GM10248 (cell line): ENCODE measurements around the gene DCBLD1.
A peak's percentile ranks its signal among the peaks of the same experiment; 100 is the strongest.

Source experiments
- CTCF ChIA-PET: fragments of 300-600 bp; sonication (Branson Sonifier 250); formaldehyde crosslinking; extraction: SDS; loops from one replicate; lab custom pipeline; 2021; ENCODE audit warnings: antibody characterized with exemption; lab: Yijun Ruan, JAX
- POLR2A ChIA-PET: fragments of 350-650 bp; sonication (Branson Sonifier 250); formaldehyde crosslinking; extraction: SDS; loops from one replicate; lab custom pipeline; 2020; ENCODE audit warnings: antibody characterized with exemption; lab: Yijun Ruan, JAX
- DNase-seq: peaks from one replicate; pipeline ENCODE4 v3.0.0; 2012; ENCODE audit errors: extremely low spot score
- TF ChIP-seq, protein P1 (sequence below): IDR thresholded peaks from 2 replicates; pipeline ENCODE4 v1.5.1; 2012; ENCODE audit warnings: mild to moderate bottlenecking, low read depth; ENCODE audit errors: extremely low read depth, missing control alignments, control extremely low read depth

The DCBLD1 gene

DNA sequence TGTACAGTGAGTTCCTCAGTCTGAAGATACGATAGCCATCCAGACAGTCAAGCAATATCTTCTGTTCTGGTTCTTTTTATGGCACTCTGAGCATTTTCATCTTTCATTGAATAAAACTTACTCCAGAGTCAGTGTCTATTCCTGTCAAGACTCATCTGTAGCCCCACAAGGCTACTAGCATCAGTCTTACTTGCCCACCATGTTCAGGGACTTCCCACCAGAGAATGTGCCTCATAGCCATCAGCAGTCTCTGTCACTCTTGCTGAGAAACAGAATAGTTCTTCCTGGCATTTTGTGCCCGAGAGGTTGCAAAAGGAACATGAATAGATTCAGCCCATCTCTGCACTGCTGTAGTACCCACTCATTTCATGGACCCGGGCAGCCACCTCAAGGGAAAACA lies 12.7 kb upstream of the DCBLD1 start:
- POLR2A ChIA-PET, result no interaction called here
- no peak for DNase-seq
- TF ChIP-seq, protein P1, sequence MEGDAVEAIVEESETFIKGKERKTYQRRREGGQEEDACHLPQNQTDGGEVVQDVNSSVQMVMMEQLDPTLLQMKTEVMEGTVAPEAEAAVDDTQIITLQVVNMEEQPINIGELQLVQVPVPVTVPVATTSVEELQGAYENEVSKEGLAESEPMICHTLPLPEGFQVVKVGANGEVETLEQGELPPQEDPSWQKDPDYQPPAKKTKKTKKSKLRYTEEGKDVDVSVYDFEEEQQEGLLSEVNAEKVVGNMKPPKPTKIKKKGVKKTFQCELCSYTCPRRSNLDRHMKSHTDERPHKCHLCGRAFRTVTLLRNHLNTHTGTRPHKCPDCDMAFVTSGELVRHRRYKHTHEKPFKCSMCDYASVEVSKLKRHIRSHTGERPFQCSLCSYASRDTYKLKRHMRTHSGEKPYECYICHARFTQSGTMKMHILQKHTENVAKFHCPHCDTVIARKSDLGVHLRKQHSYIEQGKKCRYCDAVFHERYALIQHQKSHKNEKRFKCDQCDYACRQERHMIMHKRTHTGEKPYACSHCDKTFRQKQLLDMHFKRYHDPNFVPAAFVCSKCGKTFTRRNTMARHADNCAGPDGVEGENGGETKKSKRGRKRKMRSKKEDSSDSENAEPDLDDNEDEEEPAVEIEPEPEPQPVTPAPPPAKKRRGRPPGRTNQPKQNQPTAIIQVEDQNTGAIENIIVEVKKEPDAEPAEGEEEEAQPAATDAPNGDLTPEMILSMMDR, result no peak
- CTCF ChIA-PET, result interaction anchor here (1.3 to 3.1 kb wide), 3 partner anchors 9 to 135 kb away, joined by 3 to 13 read pairs (median 5); no protein-coding TSS in a partner anchor

DNA sequence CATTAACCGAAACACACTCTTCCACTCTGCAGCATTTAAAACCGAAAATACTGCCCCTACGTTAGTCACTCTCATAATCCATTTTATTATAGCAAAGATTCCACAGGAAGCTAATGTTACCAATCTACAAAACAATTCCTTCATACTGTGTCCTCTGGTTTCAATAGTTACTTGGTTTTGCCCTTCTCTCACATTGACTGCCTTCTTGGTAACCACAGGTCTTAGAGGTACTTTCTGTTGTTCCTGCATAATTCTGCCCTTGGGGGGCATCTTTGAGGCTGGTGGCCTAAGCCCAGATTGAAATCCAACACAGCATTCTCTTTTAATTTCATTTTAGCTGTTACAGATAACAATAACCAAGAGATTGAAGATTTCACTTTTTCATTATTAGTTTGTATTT lies 9.8 kb upstream of the DCBLD1 start:
- TF ChIP-seq, protein P1, result no peak
- ChIA-PET CTCF (no interaction called here), POLR2A (no interaction called here)
- DNase-seq, result no peak

DNA sequence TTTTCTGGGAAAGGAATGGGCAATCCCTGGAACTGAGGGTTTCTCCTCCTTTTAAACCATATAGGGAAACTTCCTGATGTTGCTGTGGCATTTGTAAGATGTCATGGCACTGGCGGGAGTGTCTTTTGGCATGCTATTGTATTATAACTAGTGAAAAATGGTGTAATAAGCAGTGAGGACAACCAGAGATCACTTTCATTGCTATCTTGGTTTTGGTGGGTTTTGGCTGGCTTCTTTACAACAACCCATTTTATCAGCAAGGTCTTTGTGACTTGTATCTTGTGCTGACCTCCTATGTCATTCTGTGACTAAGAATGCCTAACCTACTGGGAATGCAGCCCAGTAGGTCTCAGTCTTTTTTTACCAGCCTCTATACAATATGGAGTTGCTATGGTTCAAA lies 9.1 kb upstream of the DCBLD1 start:
- CTCF ChIA-PET, result interaction anchor here (0.9 kb wide), 1 partner anchor 8 kb away, joined by 4 read pairs; no protein-coding TSS in a partner anchor
- no peak for DNase-seq
- TF ChIP-seq, protein P1, result no peak
- POLR2A ChIA-PET, result no interaction called here

DNA sequence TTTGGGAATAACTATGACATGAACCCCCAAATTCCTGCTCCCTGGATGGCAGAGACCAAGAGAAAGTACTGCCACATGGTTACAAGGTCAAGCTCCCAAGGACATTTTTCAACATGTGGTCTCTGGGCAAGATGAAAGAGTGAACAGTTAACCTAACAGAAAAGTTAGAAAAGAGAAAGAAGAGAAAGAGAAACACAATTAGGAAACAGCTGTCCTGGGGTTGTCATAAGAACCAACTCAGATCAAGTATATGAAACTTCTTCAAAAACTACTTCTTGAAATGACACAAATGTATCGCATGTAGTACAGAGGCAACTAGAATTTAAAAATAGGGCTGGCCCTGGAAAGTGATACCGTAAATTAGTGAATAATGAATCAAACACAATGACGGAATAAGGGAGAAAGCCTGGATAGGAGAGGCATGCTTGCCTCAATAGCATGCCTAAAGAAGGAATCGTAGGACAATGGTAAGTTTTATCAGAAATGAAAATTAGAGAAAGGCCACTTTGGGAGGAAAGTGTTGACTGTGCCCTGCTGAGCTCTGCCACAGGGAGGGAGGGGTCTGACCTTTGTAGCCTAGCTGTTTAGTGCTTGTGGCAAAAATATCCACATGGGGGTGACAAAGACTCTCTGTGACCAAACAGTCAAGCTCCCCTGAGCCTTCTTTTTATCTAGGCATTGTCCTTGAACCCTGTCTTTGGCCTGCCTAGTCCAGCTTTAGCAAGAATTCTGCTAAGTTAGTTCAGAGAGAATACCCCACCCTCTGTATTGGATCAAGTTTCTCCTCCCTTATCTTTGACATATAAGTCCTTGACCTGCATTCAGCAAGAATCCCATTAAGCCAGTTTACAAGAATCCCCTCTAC lies 4.3 kb upstream of the DCBLD1 start:
- POLR2A ChIA-PET, result no interaction called here
- TF ChIP-seq, protein P1, result peak; percentile 40
- DNase-seq, result peak; percentile 48
- CTCF ChIA-PET, result interaction anchor here (0.6 to 5.1 kb wide), 14 partner anchors 10 to 146 kb away, joined by 3 to 35 read pairs (median 4); partner anchors contain the start of gene GOPC

DNA sequence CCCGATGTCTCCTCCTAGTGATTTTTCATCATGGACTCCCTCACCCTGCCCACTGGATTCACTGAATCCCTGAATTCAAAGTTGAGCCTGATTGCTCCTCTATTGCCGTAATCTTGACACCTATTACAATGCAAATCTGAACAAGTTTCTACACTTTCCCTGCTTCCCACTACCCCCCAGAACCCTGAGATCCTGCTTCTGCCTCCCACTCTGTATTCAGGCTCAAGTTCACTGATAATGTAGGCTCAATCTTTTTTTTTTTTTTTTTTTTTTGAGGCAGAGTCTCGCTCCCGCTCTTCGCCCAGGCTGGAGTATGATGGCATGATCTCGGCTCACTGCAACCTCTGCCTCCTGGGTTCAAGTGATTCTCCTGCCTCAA lies 3.6 kb upstream of the DCBLD1 start:
- POLR2A ChIA-PET, result no interaction called here
- no peak for DNase-seq
- CTCF ChIA-PET, result interaction anchor here (1.0 to 5.1 kb wide), 13 partner anchors 10 to 145 kb away, joined by 3 to 35 read pairs (median 5); partner anchors contain the start of gene GOPC
- TF ChIP-seq, protein P1, result no peak

DNA sequence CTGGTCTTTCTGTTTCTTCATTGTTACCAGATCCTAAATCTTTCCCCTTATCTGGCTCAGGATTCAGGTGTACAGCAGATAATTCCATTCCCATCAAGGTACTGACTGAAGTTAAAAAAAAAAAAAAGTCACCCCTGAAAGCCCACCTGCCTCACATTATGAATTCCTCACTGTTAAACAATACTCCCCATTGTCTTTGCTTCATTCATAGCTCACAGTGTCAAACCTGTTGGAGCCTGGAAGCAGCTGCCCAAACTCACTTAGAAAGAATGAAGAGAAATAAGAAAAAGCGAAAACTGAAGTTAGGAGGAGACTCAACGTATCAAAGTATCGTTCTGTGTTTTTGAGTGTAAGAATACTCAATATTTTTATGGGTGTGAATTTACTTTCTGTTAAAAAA lies 1.8 kb upstream of the DCBLD1 start:
- CTCF ChIA-PET, result interaction anchor here (1.2 to 5.1 kb wide), 10 partner anchors 11 to 124 kb away, joined by 3 to 35 read pairs (median 4); partner anchors contain the start of gene GOPC
- TF ChIP-seq, protein P1, result no peak
- POLR2A ChIA-PET, result no interaction called here
- DNase-seq, result no peak
